WTC11 (cell line): ENCODE results near the gene MAN1B1. TPM values are rescaled to one million over a fixed set of nuclear protein-coding genes. Genes with fewer than 3 reads are reported as not detected.

Source experiments
- ATAC-seq: fragments of 200-7000 bp; cut with Tn5 transposase; 2 replicates; pipeline ENCODE4 v1.10.0; 2021; ENCODE audit warnings: mild to moderate bottlenecking, moderate library complexity
- CTCF ChIA-PET: fragments of 300-600 bp; sonication (Branson Sonifier 250); formaldehyde crosslinking; loops from one replicate; lab custom pipeline; 2021; ENCODE audit warnings: antibody characterized with exemption; lab: Charles Lee
- POLR2A ChIA-PET: fragments of 350-600 bp; sonication (Branson Sonifier 250); formaldehyde crosslinking; loops from one replicate; lab custom pipeline; 2021; ENCODE audit warnings: antibody characterized with exemption; lab: Charles Lee
- DNase-seq: peaks from one replicate; pipeline ENCODE4 v3.0.0; 2021; ENCODE audit warnings: low spot score
- H3K27ac Mint-ChIP-seq: 2 replicates; pipeline ENCODE4 v1.8.0; 2021; ENCODE audit warnings: mixed read lengths
- H3K27me3 Mint-ChIP-seq: 2 replicates; pipeline ENCODE4 v1.8.0; 2021; ENCODE audit warnings: low read depth, mild to moderate bottlenecking, moderate library complexity, mixed read lengths
- H3K36me3 Mint-ChIP-seq: 2 replicates; pipeline ENCODE4 v1.8.0; 2021; ENCODE audit warnings: mixed read lengths
- H3K4me1 Mint-ChIP-seq: 2 replicates; pipeline ENCODE4 v1.8.0; 2022; ENCODE audit warnings: mixed read lengths
- H3K4me3 Mint-ChIP-seq: 2 replicates; pipeline ENCODE4 v1.8.0; 2021; ENCODE audit warnings: mild to moderate bottlenecking, moderate library complexity, mixed read lengths
- H3K9me3 Mint-ChIP-seq: 2 replicates; pipeline ENCODE4 v1.8.0; 2021; ENCODE audit warnings: mixed read lengths
- CTCF ChIP-seq: fragments of 200-600 bp; IDR thresholded peaks from 2 replicates; pipeline ENCODE4 v1.8.0; 2022; ENCODE audit warnings: antibody characterized with exemption
- ESRRA ChIP-seq: sonication (generic); formaldehyde crosslinking; IDR thresholded peaks from 2 replicates; pipeline ENCODE4 v1.8.1; 2022; ENCODE audit warnings: mild to moderate bottlenecking, missing genetic modification reagents, borderline replicate concordance
- GRHL2 ChIP-seq: fragments of 250-450 bp; sonication (Bioruptor Pico); IDR thresholded peaks from 2 replicates; pipeline ENCODE4 v1.8.0; 2022; ENCODE audit warnings: mild to moderate bottlenecking, moderate library complexity; ENCODE audit not compliant: insufficient replicate concordance, severe bottlenecking
- KAT7 ChIP-seq: sonication (generic); formaldehyde crosslinking; IDR thresholded peaks from 2 replicates; pipeline ENCODE4 v1.8.1; 2023; ENCODE audit warnings: missing genetic modification reagents, mild to moderate bottlenecking, borderline replicate concordance
- NFATC4 ChIP-seq: fragments of 250-450 bp; sonication (Bioruptor Pico); IDR thresholded peaks from 2 replicates; pipeline ENCODE4 v1.9.0; 2021; ENCODE audit warnings: mild to moderate bottlenecking
- PRDM15 ChIP-seq: sonication (generic); formaldehyde crosslinking; IDR thresholded peaks from 2 replicates; pipeline ENCODE4 v1.8.0; 2022; ENCODE audit warnings: missing genetic modification reagents
- RORB ChIP-seq: fragments of 250-450 bp; sonication (Bioruptor Pico); IDR thresholded peaks from 2 replicates; pipeline ENCODE4 v1.9.0; 2021; ENCODE audit warnings: mild to moderate bottlenecking
- TP53 ChIP-seq: sonication (generic); formaldehyde crosslinking; IDR thresholded peaks from 2 replicates; pipeline ENCODE4 v1.8.1; 2023; ENCODE audit warnings: mild to moderate bottlenecking, missing genetic modification reagents
- ZBTB43 ChIP-seq: sonication (generic); formaldehyde crosslinking; IDR thresholded peaks from 2 replicates; pipeline ENCODE4 v1.8.1; 2023; ENCODE audit warnings: mild to moderate bottlenecking, missing genetic modification reagents
- ZNF263 ChIP-seq: sonication (generic); formaldehyde crosslinking; IDR thresholded peaks from 2 replicates; pipeline ENCODE4 v1.8.1; 2022; ENCODE audit warnings: low read depth, mild to moderate bottlenecking, moderate library complexity, missing genetic modification reagents
- ZNF423 ChIP-seq: fragments of 250-450 bp; sonication (Bioruptor Pico); IDR thresholded peaks from 2 replicates; pipeline ENCODE4 v2.1.2; 2022; ENCODE audit warnings: mild to moderate bottlenecking, moderate library complexity
- total RNA-seq: library from RNA; stranded (reverse); gene quantifications from 3 replicates; pipeline ENCODE4 v1.2.3, GENCODE V29; 2021
- TF ChIP-seq, protein P1 (sequence below): sonication (generic); formaldehyde crosslinking; IDR thresholded peaks from 2 replicates; pipeline ENCODE4 v1.8.0; 2023; ENCODE audit warnings: missing genetic modification reagents
- TF ChIP-seq, protein P2 (sequence below): sonication (generic); formaldehyde crosslinking; IDR thresholded peaks from 2 replicates; pipeline ENCODE4 v1.8.1; 2023; ENCODE audit warnings: mild to moderate bottlenecking, moderate library complexity, missing genetic modification reagents
- TF ChIP-seq, protein P3 (sequence below): sonication (generic); formaldehyde crosslinking; IDR thresholded peaks from 2 replicates; pipeline ENCODE4 v1.8.1; 2023; ENCODE audit warnings: mild to moderate bottlenecking, missing genetic modification reagents

Gene MAN1B1
- total RNA-seq, 1 experiment from 2014 or later = 57.1 TPM

DNA sequence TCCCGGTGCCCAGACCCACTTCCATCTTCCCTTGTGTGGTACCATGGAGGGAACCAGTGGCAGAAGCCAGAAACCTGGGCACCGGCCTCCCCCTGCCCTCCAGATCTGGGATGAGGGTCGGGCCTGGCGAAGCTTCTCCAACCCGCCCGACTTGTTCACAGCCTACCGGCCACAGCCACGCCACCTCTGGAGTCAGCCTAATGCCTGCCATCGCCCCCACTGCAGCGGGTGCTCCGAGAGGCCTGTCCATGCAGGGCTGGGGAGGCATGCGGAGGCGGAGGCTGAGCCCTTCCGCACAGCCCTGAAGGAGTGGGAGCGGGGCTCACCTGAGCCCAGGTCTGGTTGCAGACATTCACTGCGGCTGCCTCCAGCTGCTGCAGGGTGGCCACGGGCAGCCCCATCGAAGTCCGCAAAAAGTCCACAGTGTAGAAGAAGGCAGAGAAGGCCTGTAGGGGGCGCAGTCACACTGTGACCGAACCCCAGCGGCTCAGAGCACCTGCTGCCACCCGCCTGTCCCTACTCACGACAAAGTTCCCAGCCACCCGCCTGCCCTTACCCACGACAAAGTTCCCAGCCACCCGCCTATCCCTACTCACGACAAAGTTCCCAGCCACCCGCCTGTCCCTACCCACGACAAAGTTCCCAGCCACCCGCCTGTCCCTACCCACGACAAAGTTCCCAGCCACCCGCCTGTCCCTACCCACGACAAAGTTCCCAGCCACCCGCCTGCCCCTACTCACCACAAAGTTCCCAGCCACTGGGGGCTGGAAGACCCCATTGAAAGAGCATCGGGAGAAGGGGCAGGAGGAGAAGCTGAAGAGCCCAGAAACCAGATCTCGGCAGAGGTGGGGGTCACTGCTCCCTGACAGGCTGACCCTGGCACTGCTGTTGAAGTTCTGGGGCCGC is 37.0 kb upstream of the MAN1B1 start:
- H3K4me1 Mint-ChIP-seq = peaks cover 10% of the 10 kb centered on the region
- ATAC-seq (peak; percentile 24), DNase-seq (peak; percentile 84)
- H3K27me3 Mint-ChIP-seq = peaks cover 60% of the 10 kb centered on the region
- POLR2A ChIA-PET = no interaction called here
- H3K27ac Mint-ChIP-seq = no peak overlapping the region
- H3K9me3 Mint-ChIP-seq = no peaks in the 10 kb centered on the region
- CTCF ChIA-PET = interaction anchor here (0.5 to 3.4 kb wide), 35 partner anchors 9 to 327 kb away, joined by 3 to 179 read pairs (median 4); partner anchors contain the start of genes ABCA2, CYSRT1, GRIN1 and LCN12
- TF ChIP-seq CTCF (peak; percentile 68; the same call in 1 of the 2 replicates), ESRRA (no peak), GRHL2 (CRISPR knock-in tag) (no peak), PRDM15 (no peak), RORB (CRISPR knock-in tag) (no peak), ZBTB43 (no peak), ZNF423 (CRISPR knock-in tag) (no peak), ZNF263 (CRISPR knock-in tag) (no peak), KAT7 (CRISPR knock-in tag) (no peak), NFATC4 (CRISPR knock-in tag) (no peak), TP53 (CRISPR knock-in tag) (no peak)
- TF ChIP-seq, protein P1, sequence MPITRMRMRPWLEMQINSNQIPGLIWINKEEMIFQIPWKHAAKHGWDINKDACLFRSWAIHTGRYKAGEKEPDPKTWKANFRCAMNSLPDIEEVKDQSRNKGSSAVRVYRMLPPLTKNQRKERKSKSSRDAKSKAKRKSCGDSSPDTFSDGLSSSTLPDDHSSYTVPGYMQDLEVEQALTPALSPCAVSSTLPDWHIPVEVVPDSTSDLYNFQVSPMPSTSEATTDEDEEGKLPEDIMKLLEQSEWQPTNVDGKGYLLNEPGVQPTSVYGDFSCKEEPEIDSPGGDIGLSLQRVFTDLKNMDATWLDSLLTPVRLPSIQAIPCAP (CRISPR knock-in tag) = no peak
- TF ChIP-seq, protein P2, sequence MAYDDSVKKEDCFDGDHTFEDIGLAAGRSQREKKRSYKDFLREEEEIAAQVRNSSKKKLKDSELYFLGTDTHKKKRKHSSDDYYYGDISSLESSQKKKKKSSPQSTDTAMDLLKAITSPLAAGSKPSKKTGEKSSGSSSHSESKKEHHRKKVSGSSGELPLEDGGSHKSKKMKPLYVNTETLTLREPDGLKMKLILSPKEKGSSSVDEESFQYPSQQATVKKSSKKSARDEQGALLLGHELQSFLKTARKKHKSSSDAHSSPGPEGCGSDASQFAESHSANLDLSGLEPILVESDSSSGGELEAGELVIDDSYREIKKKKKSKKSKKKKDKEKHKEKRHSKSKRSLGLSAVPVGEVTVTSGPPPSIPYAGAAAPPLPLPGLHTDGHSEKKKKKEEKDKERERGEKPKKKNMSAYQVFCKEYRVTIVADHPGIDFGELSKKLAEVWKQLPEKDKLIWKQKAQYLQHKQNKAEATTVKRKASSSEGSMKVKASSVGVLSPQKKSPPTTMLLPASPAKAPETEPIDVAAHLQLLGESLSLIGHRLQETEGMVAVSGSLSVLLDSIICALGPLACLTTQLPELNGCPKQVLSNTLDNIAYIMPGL (CRISPR knock-in tag) = peak; percentile 13; the same call in 1 of the 2 replicates
- TF ChIP-seq, protein P3, sequence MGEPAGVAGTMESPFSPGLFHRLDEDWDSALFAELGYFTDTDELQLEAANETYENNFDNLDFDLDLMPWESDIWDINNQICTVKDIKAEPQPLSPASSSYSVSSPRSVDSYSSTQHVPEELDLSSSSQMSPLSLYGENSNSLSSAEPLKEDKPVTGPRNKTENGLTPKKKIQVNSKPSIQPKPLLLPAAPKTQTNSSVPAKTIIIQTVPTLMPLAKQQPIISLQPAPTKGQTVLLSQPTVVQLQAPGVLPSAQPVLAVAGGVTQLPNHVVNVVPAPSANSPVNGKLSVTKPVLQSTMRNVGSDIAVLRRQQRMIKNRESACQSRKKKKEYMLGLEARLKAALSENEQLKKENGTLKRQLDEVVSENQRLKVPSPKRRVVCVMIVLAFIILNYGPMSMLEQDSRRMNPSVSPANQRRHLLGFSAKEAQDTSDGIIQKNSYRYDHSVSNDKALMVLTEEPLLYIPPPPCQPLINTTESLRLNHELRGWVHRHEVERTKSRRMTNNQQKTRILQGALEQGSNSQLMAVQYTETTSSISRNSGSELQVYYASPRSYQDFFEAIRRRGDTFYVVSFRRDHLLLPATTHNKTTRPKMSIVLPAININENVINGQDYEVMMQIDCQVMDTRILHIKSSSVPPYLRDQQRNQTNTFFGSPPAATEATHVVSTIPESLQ (CRISPR knock-in tag) = no peak
- H3K36me3 Mint-ChIP-seq = no peaks in the 10 kb centered on the region
- no peak overlapping the region for H3K4me3 Mint-ChIP-seq
